ENCODE results near the gene FERMT1. TPM values are rescaled to one million over a fixed set of nuclear protein-coding genes. Genes with fewer than 3 reads are reported as not detected.
A peak's percentile ranks its signal among the peaks of the same experiment; 100 is the strongest.

Gene FERMT1
- total and polyA plus RNA-seq, 2 of the 13 experiments (the other 11 are each of a cell fraction or from before 2014, with no cell fraction given): 15.8 to 29.5 TPM

GRCh38 chr20:6122873-6123648, at the start of gene FERMT1 (continued):
- TF ChIP-seq SNAPC2 (CRISPR knock-in tag; IDR thresholded peaks at IDR 0.05): peak; percentile 57; the same call in 1 of the 2 replicates
- peak; percentile 98 for TF ChIP-seq ZNF556 (CRISPR knock-in tag; IDR thresholded peaks at IDR 0.05; ENCODE audit: borderline replicate concordance)
- TF ChIP-seq TCF12 (IDR thresholded peaks at IDR 0.05): no peak
- peak; percentile 83; the same call in 1 of the 2 replicates for TF ChIP-seq TCF12 (CRISPR knock-in tag; IDR thresholded peaks at IDR 0.05)
- TF ChIP-seq ZGPAT (CRISPR knock-in tag; IDR thresholded peaks at IDR 0.05): peak; percentile 84
- TF ChIP-seq MTF2 (CRISPR knock-in tag; IDR thresholded peaks at IDR 0.05; ENCODE audit: borderline replicate concordance): peak; percentile 55; the same call in 1 of the 2 replicates
- TF ChIP-seq SNAPC5 (CRISPR knock-in tag; IDR thresholded peaks at IDR 0.05; ENCODE audit: borderline replicate concordance): 0 out of 2 replicates have a peak, but pooled peaks have one; percentile 18
- 0 out of 2 replicates have a peak, but pooled peaks have one; percentile 28 for TF ChIP-seq ZNF205 (CRISPR knock-in tag; IDR thresholded peaks at IDR 0.05)
- TF ChIP-seq YEATS2 (CRISPR knock-in tag; IDR thresholded peaks at IDR 0.05; ENCODE audit: borderline replicate concordance): peak; percentile 79; the same call in 1 of the 2 replicates
- TF ChIP-seq IRF9 (CRISPR knock-in tag; IDR thresholded peaks at IDR 0.05; ENCODE audit: borderline replicate concordance): peak; percentile 70; the same call in 1 of the 2 replicates
- peak; percentile 98 for TF ChIP-seq SALL2 (CRISPR knock-in tag; IDR thresholded peaks at IDR 0.05)
- peak; percentile 91; the same call in 1 of the 2 replicates for TF ChIP-seq ZNF431 (CRISPR knock-in tag; IDR thresholded peaks at IDR 0.05; ENCODE audit: borderline replicate concordance, low read depth)
- TF ChIP-seq PTBP1 (IDR thresholded peaks at IDR 0.05; ENCODE audit: low read depth, low read length, poor library complexity, severe bottlenecking): peak; percentile 67
- TF ChIP-seq FOXO1 (CRISPR knock-in tag; IDR thresholded peaks at IDR 0.05): no peak; the same call in 1 of the 2 replicates
- no peak for TF ChIP-seq ZBTB37 (CRISPR knock-in tag; IDR thresholded peaks at IDR 0.05)
- no peak; the same call in 1 of the 2 replicates for TF ChIP-seq RFXANK (CRISPR knock-in tag; IDR thresholded peaks at IDR 0.05)
- TF ChIP-seq POLR2A (IDR thresholded peaks at IDR 0.05; ENCODE audit: insufficient read depth in 1 of 2, low read depth in 2 of 2, low read length in 2 of 2): peak; percentile 83 to 97
- peak; percentile 98 for TF ChIP-seq NRL (CRISPR knock-in tag; IDR thresholded peaks at IDR 0.05; ENCODE audit: borderline replicate concordance)
- peak; percentile 96 for TF ChIP-seq ZNF232 (CRISPR knock-in tag; IDR thresholded peaks at IDR 0.05; ENCODE audit: borderline replicate concordance)
- TF ChIP-seq ZNF20 (CRISPR knock-in tag; IDR thresholded peaks at IDR 0.05): peak; percentile 81; the same call in 1 of the 2 replicates
- TF ChIP-seq PAXIP1 (CRISPR knock-in tag; conservative IDR thresholded peaks at IDR 0.05): peak; percentile 30
